SH-SY5Y (cell line): ENCODE data around the gene IL4R.

Experiments used
- GATA2 ChIP-seq: IDR thresholded peaks from 2 replicates; pipeline ENCODE4 v1.6.1; 2011; ENCODE audit warnings: mild to moderate bottlenecking, low read depth, low read length
- GATA3 ChIP-seq: IDR thresholded peaks from 2 replicates; pipeline ENCODE4 v1.6.1; 2011; ENCODE audit warnings: low read depth, mild to moderate bottlenecking, low read length, moderate library complexity

DNA sequence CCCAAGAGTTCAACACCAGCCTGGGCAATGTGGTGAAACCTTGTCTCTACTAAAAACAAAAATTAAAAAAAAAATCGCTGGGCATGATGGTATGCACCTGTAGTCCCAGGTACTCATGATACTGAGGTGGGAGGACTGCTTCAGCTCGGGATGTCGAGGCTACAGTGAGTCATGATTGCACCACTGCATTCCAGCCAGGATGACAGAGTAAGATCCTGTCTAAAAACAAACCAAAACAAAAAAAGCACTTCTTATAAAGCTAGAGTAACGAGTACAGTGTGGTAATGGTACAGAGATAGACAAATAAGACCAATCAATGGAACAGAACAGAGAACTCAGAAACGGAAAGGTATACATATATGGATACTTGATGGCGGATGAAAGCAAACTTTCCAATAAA lies 49.6 kb upstream of the IL4R start:
- no peak for TF ChIP-seq GATA2
- no peak for TF ChIP-seq GATA3
